GM19372 (cell line): ENCODE results near the gene CCDC169.
"Not testable (repeated sequence)": the region's sequence is repeated elsewhere in the genome, so short reads cannot be mapped to it uniquely, and the experiment has no call there.

Experiments
- ATAC-seq: cut with Tn5 transposase; IDR thresholded peaks from one replicate; pipeline ENCODE4 v1.9.1; 2021; ENCODE audit warnings: mild to moderate bottlenecking, low read depth, moderate library complexity; ENCODE audit not compliant: unreplicated experiment

CCDC169 gene

DNA sequence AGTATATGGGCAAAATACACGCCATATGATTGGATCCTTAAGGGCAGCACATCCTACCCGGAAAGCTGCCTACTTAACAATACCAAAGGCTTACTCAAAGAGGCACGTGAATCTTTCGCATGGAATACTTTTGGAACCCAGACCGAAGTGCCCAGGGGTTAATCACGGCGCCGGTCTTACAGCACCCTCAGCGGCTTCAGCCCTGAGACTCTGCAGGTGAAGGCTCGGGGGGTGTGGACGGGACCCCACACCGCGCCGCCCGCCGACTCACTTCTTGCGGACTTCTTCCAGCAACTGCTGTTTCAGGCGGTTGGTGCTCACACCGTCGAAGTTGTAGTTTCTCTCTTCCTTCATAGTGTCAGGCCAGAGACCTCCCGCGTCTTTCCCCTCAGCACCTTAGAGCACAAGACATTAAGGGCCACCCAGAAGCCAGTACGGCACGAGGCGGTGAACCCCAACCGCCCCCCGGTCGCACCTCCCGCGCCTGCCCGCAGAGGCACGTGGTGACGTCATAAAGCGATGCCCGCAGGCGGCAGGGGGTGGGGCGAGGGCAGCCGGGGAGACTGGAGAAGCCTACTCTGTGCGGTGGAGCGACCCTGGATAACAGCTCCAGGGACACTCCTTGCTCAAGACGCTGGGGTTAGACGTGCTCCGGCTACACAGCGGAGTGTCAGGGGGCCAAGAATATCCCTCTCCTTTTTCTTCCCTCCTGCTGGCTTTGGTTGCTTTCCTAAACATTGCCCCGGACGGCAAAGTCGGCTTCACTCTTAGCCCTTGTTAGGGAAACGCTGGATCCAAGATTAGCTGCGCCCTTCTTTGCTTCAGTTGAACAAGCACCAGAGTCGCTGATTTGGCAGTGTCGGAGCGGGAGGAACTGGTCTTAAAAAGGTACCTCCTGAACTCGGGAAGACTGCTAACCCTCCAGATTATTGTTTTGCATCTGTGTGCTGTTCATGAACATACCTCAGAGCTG lies at the start of gene CCDC169:
Gene CCDC169 (minus strand): TSS at position 449 of the 973 bp plus-strand sequence. CDS start 95 bp downstream, at position 354.
- ATAC-seq: peak; percentile 78

DNA sequence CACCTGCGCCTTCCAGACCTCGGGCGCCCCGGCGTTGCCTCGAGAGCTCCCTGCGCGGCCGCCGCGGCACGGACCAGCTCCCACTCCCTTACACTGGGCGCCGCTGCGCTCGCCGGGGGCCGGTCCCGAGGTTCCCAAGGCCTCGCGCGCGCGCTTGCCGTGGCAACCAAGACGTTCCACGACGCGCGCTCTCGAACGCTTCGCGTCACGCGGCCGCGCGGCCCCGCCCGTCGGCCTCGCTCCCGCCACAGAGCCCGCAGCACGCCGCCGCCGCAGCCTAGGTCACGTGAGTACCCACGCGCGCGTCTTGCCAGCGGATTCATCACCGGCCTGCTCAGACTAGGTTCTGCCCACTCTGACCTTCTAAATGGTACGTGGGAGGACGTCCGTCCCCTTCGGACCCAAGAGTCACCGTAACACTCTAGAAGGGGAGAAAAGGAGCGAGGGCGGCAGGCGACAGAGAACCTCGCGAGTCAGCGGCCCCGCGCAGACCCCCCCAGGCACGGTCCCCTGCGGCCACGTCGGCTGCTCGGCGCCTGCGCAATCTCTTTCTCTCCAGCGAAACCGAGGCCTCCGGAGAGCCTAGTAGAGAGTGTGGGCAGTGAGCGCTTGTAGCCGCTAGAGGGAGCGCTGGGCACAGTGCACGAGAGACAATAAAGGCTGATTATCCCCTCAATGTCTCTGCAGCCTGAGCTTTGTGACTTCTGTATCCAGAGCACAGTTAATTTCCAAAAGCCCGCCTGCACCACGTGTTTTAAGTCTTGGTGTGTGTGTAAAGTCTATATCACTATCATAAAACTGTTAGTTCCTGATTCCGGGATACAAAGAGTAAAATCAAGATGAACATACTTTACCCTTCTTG lies 48.8 kb upstream of the CCDC169 start, which contains the start of gene SPART:
Gene SPART (minus strand): TSS at position 173 of the 862 bp plus-strand sequence. CDS start 10,564 bp downstream, outside the sequence.
- ATAC-seq: peak; percentile 88

GRCh38 chr13:36345438-36346221 lies 48.0 kb upstream of the CCDC169 start:
- ATAC-seq: peak; percentile 28

DNA sequence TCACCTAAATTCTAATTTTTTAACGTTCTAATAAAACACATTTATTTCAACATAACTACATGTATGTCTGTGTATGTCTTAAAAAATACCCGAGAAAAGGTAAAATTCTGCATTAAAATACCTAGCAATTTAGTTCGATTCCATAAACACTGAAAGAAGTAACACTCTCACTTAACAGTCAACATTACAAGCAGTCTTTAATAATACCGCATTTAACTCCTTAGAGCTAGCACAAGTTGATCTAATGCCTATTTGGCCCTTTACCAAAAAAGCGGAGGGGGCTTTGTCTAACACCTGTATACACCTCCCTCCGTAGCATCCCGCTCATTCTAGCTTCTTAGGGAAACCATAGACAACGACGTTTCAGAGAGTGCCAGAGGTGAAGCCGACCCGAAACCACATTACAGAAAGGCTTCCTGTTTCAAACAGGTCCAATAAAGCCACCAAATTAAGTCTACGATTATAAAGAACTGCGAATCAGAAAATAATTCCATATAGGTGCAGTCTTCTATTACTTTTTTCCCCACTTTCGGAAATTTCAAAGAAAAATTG lies 47.3 kb upstream of the CCDC169 start:
- no peak for ATAC-seq

GRCh38 chr13:36344173-36344572 lies 46.6 kb upstream of the CCDC169 start:
- ATAC-seq: no peak

- ATAC-seq: no peak
Measured at GRCh38 chr13:36343766-36344165, 46.2 kb upstream of the CCDC169 start.

- ATAC-seq: no peak
Measured at GRCh38 chr13:36342715-36343114, 45.1 kb upstream of the CCDC169 start.

- ATAC-seq: no peak
Measured at GRCh38 chr13:36341718-36342117, 44.1 kb upstream of the CCDC169 start.

DNA sequence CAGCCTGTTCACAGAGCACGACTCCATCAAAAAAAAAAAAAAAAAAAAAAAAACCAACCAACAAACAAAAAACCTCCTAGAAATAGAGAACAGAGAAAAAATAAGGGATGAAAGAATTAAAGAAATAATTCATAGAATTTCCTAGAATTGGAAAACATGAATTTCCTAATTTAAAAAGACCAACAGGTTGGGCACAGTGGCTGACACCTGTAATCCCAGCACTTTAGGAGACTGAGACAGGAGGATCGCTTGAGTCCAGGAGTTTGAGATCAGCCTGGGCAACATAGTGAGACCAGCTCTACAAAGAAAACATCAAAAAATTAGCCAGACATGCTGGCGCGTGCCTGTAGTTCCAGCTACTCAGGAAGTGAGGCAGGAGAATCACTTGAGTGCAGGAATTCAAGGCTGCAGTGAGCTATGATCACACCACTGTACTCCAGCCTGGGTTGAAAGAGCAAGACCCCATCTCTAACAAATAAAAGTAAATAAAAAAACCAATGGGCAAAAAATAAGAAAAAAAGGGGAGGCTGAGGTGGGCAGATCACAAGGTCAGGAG lies 42.1 kb upstream of the CCDC169 start:
- ATAC-seq: no peak

GRCh38 chr13:36337938-36338641 lies 40.5 kb upstream of the CCDC169 start:
- no peak for ATAC-seq

GRCh38 chr13:36332986-36333385 lies 35.4 kb upstream of the CCDC169 start:
- no peak for ATAC-seq

DNA sequence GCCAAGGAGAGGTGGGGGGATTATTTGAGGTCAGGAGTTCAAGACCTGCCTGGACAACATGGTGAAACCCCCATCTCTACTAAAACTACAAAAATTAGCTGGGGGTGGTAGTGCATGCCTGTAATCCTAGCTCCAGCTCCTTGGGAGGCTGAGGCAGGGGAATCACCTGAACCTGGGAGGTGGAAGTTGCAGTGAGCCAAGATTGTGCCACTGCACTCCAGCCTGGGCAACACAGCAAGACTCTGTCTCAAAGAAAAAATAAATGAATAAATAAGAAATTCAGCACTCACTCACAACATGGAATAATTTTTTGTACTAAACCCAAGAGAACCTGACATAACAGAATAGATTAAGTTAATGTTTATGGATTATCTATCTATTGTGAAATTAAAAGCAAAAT lies 34.6 kb upstream of the CCDC169 start:
- not testable (repeated sequence) for ATAC-seq

DNA sequence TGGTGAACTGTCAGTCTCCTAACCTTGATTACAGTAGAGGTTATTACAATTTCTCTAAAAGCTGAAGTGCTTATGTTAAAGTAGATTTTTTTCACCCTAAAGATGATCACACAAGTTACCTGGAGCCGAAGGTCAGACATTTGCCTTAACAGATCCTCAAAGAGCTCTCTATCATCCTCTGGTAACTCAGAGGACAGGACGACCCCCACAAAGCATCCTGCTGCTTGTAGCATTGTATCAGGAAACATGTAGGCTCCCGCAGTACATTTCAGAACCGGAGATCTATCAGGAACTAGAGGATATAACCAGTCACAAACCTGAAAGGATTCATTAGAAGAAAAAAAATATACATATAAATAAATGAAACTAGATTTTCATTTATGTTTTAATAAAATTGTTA lies 33.7 kb upstream of the CCDC169 start:
- ATAC-seq: no peak

DNA sequence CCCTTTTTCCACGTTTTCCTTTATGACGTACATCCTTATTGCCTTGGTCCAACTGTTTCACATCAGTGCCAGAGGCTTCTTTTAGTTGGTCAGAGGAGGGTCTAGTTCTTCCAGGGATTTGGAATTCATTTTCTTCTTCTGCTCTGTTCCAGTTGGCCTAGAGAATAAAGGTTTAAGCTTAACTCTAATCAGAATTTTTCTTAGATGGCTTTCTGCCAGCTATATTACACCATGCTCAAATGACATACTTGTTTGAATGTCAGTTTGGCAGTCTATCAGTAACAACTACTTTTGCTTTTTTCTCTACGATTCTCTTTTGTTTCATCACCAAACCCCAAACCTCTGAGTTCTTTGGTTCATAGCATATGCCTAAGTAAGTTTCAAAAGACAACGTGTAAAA lies 31.7 kb upstream of the CCDC169 start:
- no peak for ATAC-seq

GRCh38 chr13:36328821-36329220 lies 31.2 kb upstream of the CCDC169 start:
- no peak for ATAC-seq

DNA sequence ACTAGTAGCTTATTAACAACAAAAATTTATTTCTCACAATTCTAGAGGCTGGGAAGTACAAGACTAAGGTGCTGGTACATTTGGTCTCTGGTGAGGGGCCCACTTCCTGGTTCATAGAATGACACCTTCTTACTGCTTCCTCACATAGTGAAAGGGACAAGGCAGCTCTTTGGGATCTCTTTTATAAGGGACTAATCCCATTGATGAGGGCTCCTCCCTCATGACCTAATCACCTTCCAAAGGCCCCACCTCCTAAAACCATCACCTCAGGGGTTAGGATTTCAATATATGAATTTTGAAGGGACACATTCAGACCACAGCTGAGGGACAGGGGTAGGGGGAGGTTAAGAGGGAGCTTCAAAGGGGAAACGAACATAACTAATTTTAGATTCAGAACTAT lies 28.3 kb upstream of the CCDC169 start:
- ATAC-seq: no peak

- not testable (repeated sequence) for ATAC-seq
Measured at GRCh38 chr13:36324881-36325280, 27.3 kb upstream of the CCDC169 start.

GRCh38 chr13:36323951-36324566 lies 26.4 kb upstream of the CCDC169 start:
- no peak for ATAC-seq

- ATAC-seq: no peak
Measured at GRCh38 chr13:36323408-36323807, 25.8 kb upstream of the CCDC169 start.
